Activated CD8-positive, alpha-beta T cell treated with anti-CD3 and anti-CD28 coated beads for 36 hours (primary cell): Measurements from ENCODE around the gene FCGBP. TPM values are rescaled to one million over a fixed set of nuclear protein-coding genes. Genes with fewer than 3 reads are reported as not detected.
"Not testable (repeated sequence)": the region's sequence is repeated elsewhere in the genome, so short reads cannot be mapped to it uniquely, and the experiment has no call there.

Experiments used
- ATAC-seq: fragments of 200-7000 bp; cut with Tn5 transposase; one replicate; pipeline ENCODE4 v1.10.0; 2021; ENCODE audit warnings: mild to moderate bottlenecking, moderate library complexity
- CTCF ChIA-PET: fragments of 350-600 bp; sonication (Branson Sonifier 250); formaldehyde crosslinking; loops from one replicate; lab custom pipeline; 2021; ENCODE audit warnings: antibody characterized with exemption; lab: Charles Lee
- POLR2A ChIA-PET: fragments of 350-600 bp; sonication (Branson Sonifier 250); formaldehyde crosslinking; loops from one replicate; lab custom pipeline; 2021; ENCODE audit warnings: antibody characterized with exemption; lab: Charles Lee
- DNase-seq: peaks from one replicate; pipeline ENCODE4 v3.0.0-alpha.2; 2020
- H3K27ac Mint-ChIP-seq: one replicate; pipeline ENCODE4 v1.8.0; 2021; ENCODE audit warnings: mild to moderate bottlenecking, mixed read lengths
- H3K27me3 Mint-ChIP-seq: one replicate; pipeline ENCODE4 v1.8.0; 2021; ENCODE audit warnings: mixed read lengths
- H3K36me3 Mint-ChIP-seq: one replicate; pipeline ENCODE4 v1.8.0; 2021; ENCODE audit warnings: low read depth, mixed read lengths
- H3K4me1 Mint-ChIP-seq: one replicate; pipeline ENCODE4 v1.8.0; 2021; ENCODE audit warnings: low read depth, mixed read lengths
- H3K4me3 Mint-ChIP-seq: one replicate; pipeline ENCODE4 v1.8.0; 2021; ENCODE audit warnings: mild to moderate bottlenecking, moderate library complexity, mixed read lengths
- H3K9me3 Mint-ChIP-seq: one replicate; pipeline ENCODE4 v1.8.0; 2021; ENCODE audit warnings: mixed read lengths
- CTCF ChIP-seq: fragments of 200-600 bp; IDR thresholded peaks from one replicate; pipeline ENCODE4 v1.8.0; 2022; ENCODE audit warnings: antibody characterized with exemption, mild to moderate bottlenecking
- intact Hi-C: fragments of 100-400 bp; cut with micrococcal nuclease; formaldehyde crosslinking; loops from one replicate; pipeline ENCODE4 v1.10.0; 2022
- total RNA-seq, 2 experiments: library from RNA; stranded (reverse); gene quantifications; one replicate each; pipeline ENCODE4 v1.2.3, GENCODE V29; 2021

Gene FCGBP
- total RNA-seq, 2 experiments from 2014 or later: 4.8 to 6.9 TPM

- CTCF ChIA-PET: interaction anchor here (1.4 kb wide), 1 partner anchor 12 kb away, joined by 5 read pairs; no protein-coding TSS in a partner anchor
- DNase-seq, H3K9me3 Mint-ChIP-seq, H3K36me3 Mint-ChIP-seq, H3K4me3 Mint-ChIP-seq, intact Hi-C loops, ATAC-seq, H3K27me3 Mint-ChIP-seq: not testable (repeated sequence)
- POLR2A ChIA-PET: interaction anchor here (0.6 to 1.8 kb wide), 3 partner anchors 13 to 623 kb away, joined by 3 to 7 read pairs (median 3); partner anchors contain the start of gene PSMC4
- peaks cover 45% of the 10 kb centered on the region for H3K4me1 Mint-ChIP-seq
- peak overlapping the region; percentile 63 for H3K27ac Mint-ChIP-seq
Measured at GRCh38 chr19:39957886-39958285, 23.5 kb upstream of the FCGBP start.

- Mint-ChIP-seq H3K27me3 (no peaks in the 10 kb centered on the region), H3K27ac (peak overlapping the region; percentile 98), H3K4me3 (peak overlapping the region; percentile 42), H3K4me1 (peaks cover 64% of the 10 kb centered on the region), H3K9me3 (peaks cover 2% of the 10 kb centered on the region), H3K36me3 (peaks cover 11% of the 10 kb centered on the region)
- intact Hi-C loops: no loop called here
- TF ChIP-seq CTCF: no peak
- peak; percentile 6 for ATAC-seq
- CTCF ChIA-PET: interaction anchor here (0.9 to 1.7 kb wide), 3 partner anchors 10 to 17 kb away, joined by 5 to 17 read pairs (median 6); partner anchors contain the start of gene PSMC4
- POLR2A ChIA-PET: interaction anchor here (0.6 to 1.9 kb wide), 5 partner anchors 12 to 610 kb away, joined by 3 to 13 read pairs (median 3); partner anchors contain the start of genes PSMC4 and ZNF546
- DNase-seq: no peak
Measured at GRCh38 chr19:39953915-39954314, 19.5 kb upstream of the FCGBP start.

GRCh38 chr19:39951686-39952085, 17.3 kb upstream of the FCGBP start:
- Mint-ChIP-seq H3K27me3 (no peaks in the 10 kb centered on the region), H3K9me3 (peaks cover 3% of the 10 kb centered on the region), H3K27ac (peak overlapping the region; percentile 98), H3K4me3 (peak overlapping the region; percentile 29), H3K36me3 (peaks cover 27% of the 10 kb centered on the region), H3K4me1 (peaks cover 70% of the 10 kb centered on the region)
- ChIA-PET CTCF (interaction anchor here (1.5 to 2.2 kb wide), 2 partner anchors 10 to 19 kb away, joined by 6 to 11 read pairs; partner anchors contain the start of gene PSMC4), POLR2A (interaction anchor here (1.0 to 2.4 kb wide), 3 partner anchors 9 to 45 kb away, joined by 4 to 21 read pairs (median 6); partner anchors contain the start of genes PSMC4 and ZNF546)
- intact Hi-C loops: no loop called here
- no peak for TF ChIP-seq CTCF
- peak; percentile 45 for ATAC-seq
- no peak for DNase-seq

- ATAC-seq (no peak), DNase-seq (no peak)
- H3K27me3 Mint-ChIP-seq: no peaks in the 10 kb centered on the region
- ChIA-PET POLR2A (interaction anchor here (1.0 to 2.4 kb wide), 3 partner anchors 8 to 45 kb away, joined by 4 to 21 read pairs (median 6); partner anchors contain the start of genes PSMC4 and ZNF546), CTCF (interaction anchor here (1.5 to 2.2 kb wide), 2 partner anchors 9 to 19 kb away, joined by 6 to 11 read pairs; partner anchors contain the start of gene PSMC4)
- peak overlapping the region; percentile 48 for H3K4me3 Mint-ChIP-seq
- peak overlapping the region; percentile 98 for H3K27ac Mint-ChIP-seq
- H3K4me1 Mint-ChIP-seq: peaks cover 72% of the 10 kb centered on the region
- peaks cover 5% of the 10 kb centered on the region for H3K9me3 Mint-ChIP-seq
- intact Hi-C loops: no loop called here
- H3K36me3 Mint-ChIP-seq: peaks cover 29% of the 10 kb centered on the region
- TF ChIP-seq CTCF: no peak
Measured at GRCh38 chr19:39951065-39951650, 16.7 kb upstream of the FCGBP start.

- no peak overlapping the region for H3K4me3 Mint-ChIP-seq
- intact Hi-C loops: no loop called here
- peaks cover 81% of the 10 kb centered on the region for H3K4me1 Mint-ChIP-seq
- TF ChIP-seq CTCF: no peak
- H3K36me3 Mint-ChIP-seq: peaks cover 31% of the 10 kb centered on the region
- DNase-seq (no peak), ATAC-seq (peak; percentile 43)
- no peaks in the 10 kb centered on the region for H3K27me3 Mint-ChIP-seq
- H3K27ac Mint-ChIP-seq: peak overlapping the region; percentile 98
- ChIA-PET CTCF (interaction anchor here (1.3 to 3.5 kb wide), 2 partner anchors 12 to 22 kb away, joined by 3 to 10 read pairs; partner anchors contain the start of gene PSMC4), POLR2A (interaction anchor here (3.2 kb wide), 1 partner anchor 21 kb away, joined by 10 read pairs; the partner anchor contains the start of gene PSMC4)
- peaks cover 5% of the 10 kb centered on the region for H3K9me3 Mint-ChIP-seq
Measured at GRCh38 chr19:39949026-39949747, 14.8 kb upstream of the FCGBP start.
